Measurements from ENCODE around the gene PC.
"Not testable (repeated sequence)": the region's sequence is repeated elsewhere in the genome, so short reads cannot be mapped to it uniquely, and the experiment has no call there.

The PC gene

GRCh38 chr11:66840317-66841091 is 117.7 kb downstream of the PC start:
- DNase-seq (ENCODE audit: low spot score), result no peak

GRCh38 chr11:66835768-66836405 is 122.3 kb downstream of the PC start:
- DNase-seq (ENCODE audit: low spot score), result no peak

GRCh38 chr11:66834943-66835342 is 123.2 kb downstream of the PC start:
- no peak for DNase-seq (ENCODE audit: low spot score)

GRCh38 chr11:66834539-66834845 is 123.7 kb downstream of the PC start:
- DNase-seq (ENCODE audit: low spot score), result no peak

GRCh38 chr11:66824573-66824972 is 133.6 kb downstream of the PC start:
- DNase-seq (ENCODE audit: low spot score), result not testable (repeated sequence)

GRCh38 chr11:66823700-66824099 is 134.5 kb downstream of the PC start:
- DNase-seq (ENCODE audit: low spot score), result no peak

GRCh38 chr11:66820901-66821300 is 137.3 kb downstream of the PC start:
- no peak for DNase-seq (ENCODE audit: low spot score)

- no peak for DNase-seq (ENCODE audit: low spot score)
Observed at GRCh38 chr11:66820381-66820780, 137.8 kb downstream of the PC start.

GRCh38 chr11:66818231-66818955 is 139.8 kb downstream of the PC start:
- DNase-seq (ENCODE audit: low spot score), result no peak

- DNase-seq (ENCODE audit: low spot score), result no peak
Observed at GRCh38 chr11:66815646-66816045, 142.5 kb downstream of the PC start.

GRCh38 chr11:66814678-66815077 is 143.5 kb downstream of the PC start:
- no peak for DNase-seq (ENCODE audit: low spot score)

GRCh38 chr11:66810576-66811185 is 147.5 kb downstream of the PC start:
- DNase-seq (ENCODE audit: low spot score), result no peak

- DNase-seq (ENCODE audit: low spot score), result no peak
Observed at GRCh38 chr11:66809592-66809991, 148.6 kb downstream of the PC start.

GRCh38 chr11:66800720-66801428 is 157.3 kb downstream of the PC start:
- peak; percentile 88 for DNase-seq (ENCODE audit: low spot score)

- DNase-seq (ENCODE audit: low spot score), result not testable (repeated sequence)
Observed at GRCh38 chr11:66799815-66800214, 158.4 kb downstream of the PC start.

All from NAMALWA (cell line).